HepG2 (cell line): ENCODE measurements around the gene FAM168A. TPM values are rescaled to one million over a fixed set of nuclear protein-coding genes. Genes with fewer than 3 reads are reported as not detected.

ENCODE experiments used
- ATF1 ChIP-seq: IDR thresholded peaks from 2 replicates; pipeline ENCODE4 v1.6.1; 2016; ENCODE audit warnings: mild to moderate bottlenecking, control low read depth
- CREM ChIP-seq, 2 experiments: sonication (generic) in 1 of 2; formaldehyde crosslinking in 1 of 2; IDR thresholded peaks; 2 replicates each; pipeline versions ENCODE4 v1.4.0 to v1.6.1; 2016 to 2020; ENCODE audit warnings: antibody characterized with exemption in 1 of 2, mild to moderate bottlenecking in 1 of 2, missing genetic modification reagents in 1 of 2
- HNRNPLL ChIP-seq: fragments of 200-400 bp; formaldehyde crosslinking; IDR thresholded peaks from 2 replicates; pipeline ENCODE4 v1.6.1; 2017; ENCODE audit warnings: mild to moderate bottlenecking, low read depth, low read length; ENCODE audit not compliant: poor library complexity, severe bottlenecking
- MIER2 ChIP-seq: IDR thresholded peaks from 2 replicates; pipeline ENCODE4 v1.6.1; 2016; ENCODE audit warnings: missing biosample characterization, missing genetic modification reagents
- NRL ChIP-seq: sonication (generic); formaldehyde crosslinking; IDR thresholded peaks from 2 replicates; pipeline ENCODE4 v1.5.0; 2020; ENCODE audit warnings: missing genetic modification reagents, mild to moderate bottlenecking, moderate library complexity, borderline replicate concordance
- PRDM10 ChIP-seq: sonication (generic); formaldehyde crosslinking; IDR thresholded peaks from 2 replicates; pipeline ENCODE4 v1.4.0; 2020; ENCODE audit warnings: low read depth, missing genetic modification reagents
- RAD21 ChIP-seq: fragments of 450-650 bp; formaldehyde crosslinking; IDR thresholded peaks from 2 replicates; pipeline ENCODE4 v1.5.0; 2020; ENCODE audit warnings: mild to moderate bottlenecking
- RBFOX2 ChIP-seq: fragments of 200-400 bp; formaldehyde crosslinking; IDR thresholded peaks from 2 replicates; pipeline ENCODE4 v1.6.1; 2017; ENCODE audit warnings: low read depth, mild to moderate bottlenecking, low read length
- ZMAT3 ChIP-seq: sonication (generic); formaldehyde crosslinking; conservative IDR thresholded peaks from 2 replicates; pipeline ENCODE4 v1.7.0; 2021; ENCODE audit warnings: missing genetic modification reagents
- ZNF260 ChIP-seq: sonication (generic); formaldehyde crosslinking; IDR thresholded peaks from 2 replicates; pipeline ENCODE4 v1.4.0; 2020; ENCODE audit warnings: missing genetic modification reagents, low read depth, mild to moderate bottlenecking, borderline replicate concordance
- ZNF33A ChIP-seq: sonication (generic); formaldehyde crosslinking; IDR thresholded peaks from 2 replicates; pipeline ENCODE4 v1.5.1; 2020; ENCODE audit warnings: missing genetic modification reagents, mild to moderate bottlenecking, moderate library complexity, borderline replicate concordance
- ZNF768 ChIP-seq: sonication (generic); formaldehyde crosslinking; IDR thresholded peaks from 2 replicates; pipeline ENCODE4 v1.4.0; 2020; ENCODE audit warnings: missing genetic modification reagents
- polyA plus RNA-seq, 8 experiments: library from polyadenylated mRNA; depleted of rRNA in 3 of 8; stranded (reverse) in 7 of 8; unstranded in 1 of 8; fragments of >200 nt; fragmentation: Illumina TruSeq in 4 of 8; extraction: Trizol in 4 of 8; gene quantifications; 2 replicates each; pipeline versions ENCODE4 v1.2.1 to v1.2.3, GENCODE V29; 2011 to 2016; ENCODE audit warnings: low read depth in 4 of 8, missing spikeins in 1 of 8, mixed read lengths in 1 of 8; ENCODE audit not compliant: insufficient read depth in 1 of 8
- total RNA-seq, 5 experiments: library from RNA; depleted of rRNA; stranded (reverse); fragments of >200 nt; fragmentation: Illumina TruSeq; extraction: Trizol; gene quantifications; 2 replicates each; pipeline ENCODE4 v1.2.3, GENCODE V29; 2016; ENCODE audit warnings: low read depth in 1 of 5
- TF ChIP-seq, protein P1 (sequence below): sonication (generic); formaldehyde crosslinking; IDR thresholded peaks from 2 replicates; pipeline ENCODE4 v1.9.0; 2021; ENCODE audit warnings: mild to moderate bottlenecking, missing genetic modification reagents
- TF ChIP-seq, protein P2 (sequence below): IDR thresholded peaks from 2 replicates; pipeline ENCODE4 v1.6.1; 2012; ENCODE audit warnings: inconsistent platforms
- TF ChIP-seq, protein P3 (sequence below): IDR thresholded peaks from 2 replicates; pipeline ENCODE4 v1.6.1; 2012; ENCODE audit warnings: low read depth, low read length, improper control_type of control experiment
- TF ChIP-seq, protein P4 (sequence below): sonication (generic); formaldehyde crosslinking; IDR thresholded peaks from 2 replicates; pipeline ENCODE4 v1.4.0; 2020; ENCODE audit warnings: missing genetic modification reagents

FAM168A gene
- total and polyA plus RNA-seq, 2 of the 13 experiments (the other 11 are each of a cell fraction or from before 2014, with no cell fraction given), result 13.9 to 15.8 TPM

DNA sequence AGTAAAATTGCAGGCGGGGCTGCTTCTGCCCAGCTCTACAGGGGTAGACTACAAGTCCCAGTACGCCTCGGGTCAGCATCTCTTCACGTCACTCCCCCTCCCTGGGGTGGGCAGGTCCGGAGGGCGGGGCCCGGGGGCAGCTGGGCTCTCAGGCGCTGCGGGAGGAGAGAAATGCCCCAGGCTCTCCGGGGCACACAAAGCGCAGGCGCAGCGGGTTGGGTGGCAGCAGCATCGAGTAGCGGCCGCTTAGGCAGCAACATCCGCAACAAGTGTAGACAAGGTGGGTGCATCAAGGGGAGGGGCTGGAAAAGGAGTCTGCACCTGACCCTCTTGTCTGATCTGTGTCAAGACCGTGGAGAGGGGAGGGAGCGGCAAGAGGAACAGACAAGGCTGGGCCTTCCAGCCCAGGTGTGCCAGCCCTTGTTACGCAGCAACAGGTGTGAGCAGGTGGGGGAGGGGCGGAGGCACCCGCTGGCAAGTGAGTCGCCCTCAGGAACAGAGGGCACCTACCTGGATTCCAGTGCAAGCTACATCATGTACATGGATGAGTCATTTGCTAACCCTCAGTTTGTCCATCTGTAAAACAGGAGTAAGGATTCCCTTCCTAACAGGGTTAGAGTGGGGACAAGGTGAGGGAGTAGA, 49.7 kb upstream of the FAM168A start (continued):
- peak; percentile 91 for TF ChIP-seq HNRNPLL
- no peak for TF ChIP-seq ZNF260 (CRISPR knock-in tag)
- TF ChIP-seq MIER2 (CRISPR knock-in tag), result no peak
- peak; percentile 89 for TF ChIP-seq CREM (IDR thresholded peaks at IDR 0.05)
- no peak for TF ChIP-seq CREM (CRISPR knock-in tag; IDR thresholded peaks at IDR 0.05)
- TF ChIP-seq RBFOX2, result peak; percentile 69; the same call in 1 of the 2 replicates
- peak; percentile 58; the same call in 1 of the 2 replicates for TF ChIP-seq NRL (CRISPR knock-in tag)
- TF ChIP-seq ZNF33A, result no peak
- TF ChIP-seq ATF1, result peak; percentile 88
- TF ChIP-seq, protein P1, sequence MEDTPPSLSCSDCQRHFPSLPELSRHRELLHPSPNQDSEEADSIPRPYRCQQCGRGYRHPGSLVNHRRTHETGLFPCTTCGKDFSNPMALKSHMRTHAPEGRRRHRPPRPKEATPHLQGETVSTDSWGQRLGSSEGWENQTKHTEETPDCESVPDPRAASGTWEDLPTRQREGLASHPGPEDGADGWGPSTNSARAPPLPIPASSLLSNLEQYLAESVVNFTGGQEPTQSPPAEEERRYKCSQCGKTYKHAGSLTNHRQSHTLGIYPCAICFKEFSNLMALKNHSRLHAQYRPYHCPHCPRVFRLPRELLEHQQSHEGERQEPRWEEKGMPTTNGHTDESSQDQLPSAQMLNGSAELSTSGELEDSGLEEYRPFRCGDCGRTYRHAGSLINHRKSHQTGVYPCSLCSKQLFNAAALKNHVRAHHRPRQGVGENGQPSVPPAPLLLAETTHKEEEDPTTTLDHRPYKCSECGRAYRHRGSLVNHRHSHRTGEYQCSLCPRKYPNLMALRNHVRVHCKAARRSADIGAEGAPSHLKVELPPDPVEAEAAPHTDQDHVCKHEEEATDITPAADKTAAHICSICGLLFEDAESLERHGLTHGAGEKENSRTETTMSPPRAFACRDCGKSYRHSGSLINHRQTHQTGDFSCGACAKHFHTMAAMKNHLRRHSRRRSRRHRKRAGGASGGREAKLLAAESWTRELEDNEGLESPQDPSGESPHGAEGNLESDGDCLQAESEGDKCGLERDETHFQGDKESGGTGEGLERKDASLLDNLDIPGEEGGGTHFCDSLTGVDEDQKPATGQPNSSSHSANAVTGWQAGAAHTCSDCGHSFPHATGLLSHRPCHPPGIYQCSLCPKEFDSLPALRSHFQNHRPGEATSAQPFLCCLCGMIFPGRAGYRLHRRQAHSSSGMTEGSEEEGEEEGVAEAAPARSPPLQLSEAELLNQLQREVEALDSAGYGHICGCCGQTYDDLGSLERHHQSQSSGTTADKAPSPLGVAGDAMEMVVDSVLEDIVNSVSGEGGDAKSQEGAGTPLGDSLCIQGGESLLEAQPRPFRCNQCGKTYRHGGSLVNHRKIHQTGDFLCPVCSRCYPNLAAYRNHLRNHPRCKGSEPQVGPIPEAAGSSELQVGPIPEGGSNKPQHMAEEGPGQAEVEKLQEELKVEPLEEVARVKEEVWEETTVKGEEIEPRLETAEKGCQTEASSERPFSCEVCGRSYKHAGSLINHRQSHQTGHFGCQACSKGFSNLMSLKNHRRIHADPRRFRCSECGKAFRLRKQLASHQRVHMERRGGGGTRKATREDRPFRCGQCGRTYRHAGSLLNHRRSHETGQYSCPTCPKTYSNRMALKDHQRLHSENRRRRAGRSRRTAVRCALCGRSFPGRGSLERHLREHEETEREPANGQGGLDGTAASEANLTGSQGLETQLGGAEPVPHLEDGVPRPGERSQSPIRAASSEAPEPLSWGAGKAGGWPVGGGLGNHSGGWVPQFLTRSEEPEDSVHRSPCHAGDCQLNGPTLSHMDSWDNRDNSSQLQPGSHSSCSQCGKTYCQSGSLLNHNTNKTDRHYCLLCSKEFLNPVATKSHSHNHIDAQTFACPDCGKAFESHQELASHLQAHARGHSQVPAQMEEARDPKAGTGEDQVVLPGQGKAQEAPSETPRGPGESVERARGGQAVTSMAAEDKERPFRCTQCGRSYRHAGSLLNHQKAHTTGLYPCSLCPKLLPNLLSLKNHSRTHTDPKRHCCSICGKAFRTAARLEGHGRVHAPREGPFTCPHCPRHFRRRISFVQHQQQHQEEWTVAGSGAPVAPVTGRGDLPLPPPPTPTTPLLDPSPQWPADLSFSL, result no peak
- TF ChIP-seq, protein P2, sequence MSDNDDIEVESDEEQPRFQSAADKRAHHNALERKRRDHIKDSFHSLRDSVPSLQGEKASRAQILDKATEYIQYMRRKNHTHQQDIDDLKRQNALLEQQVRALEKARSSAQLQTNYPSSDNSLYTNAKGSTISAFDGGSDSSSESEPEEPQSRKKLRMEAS, result peak; percentile 50; the same call in 1 of the 2 replicates
- peak; percentile 52; the same call in 1 of the 2 replicates for TF ChIP-seq PRDM10 (CRISPR knock-in tag)
- TF ChIP-seq, protein P3, sequence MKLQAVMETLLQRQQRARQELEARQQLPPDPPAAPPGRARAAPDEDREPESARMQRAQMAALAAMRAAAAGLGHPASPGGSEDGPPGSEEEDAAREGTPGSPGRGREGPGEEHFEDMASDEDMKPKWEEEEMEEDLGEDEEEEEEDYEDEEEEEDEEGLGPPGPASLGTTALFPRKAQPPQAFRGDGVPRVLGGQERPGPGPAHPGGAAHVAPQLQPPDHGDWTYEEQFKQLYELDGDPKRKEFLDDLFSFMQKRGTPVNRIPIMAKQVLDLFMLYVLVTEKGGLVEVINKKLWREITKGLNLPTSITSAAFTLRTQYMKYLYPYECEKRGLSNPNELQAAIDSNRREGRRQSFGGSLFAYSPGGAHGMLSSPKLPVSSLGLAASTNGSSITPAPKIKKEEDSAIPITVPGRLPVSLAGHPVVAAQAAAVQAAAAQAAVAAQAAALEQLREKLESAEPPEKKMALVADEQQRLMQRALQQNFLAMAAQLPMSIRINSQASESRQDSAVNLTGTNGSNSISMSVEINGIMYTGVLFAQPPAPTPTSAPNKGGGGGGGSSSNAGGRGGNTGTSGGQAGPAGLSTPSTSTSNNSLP, result no peak
- 0 out of 2 replicates have a peak, but pooled peaks have one; percentile 36 for TF ChIP-seq ZMAT3 (CRISPR knock-in tag)
- TF ChIP-seq, protein P4, sequence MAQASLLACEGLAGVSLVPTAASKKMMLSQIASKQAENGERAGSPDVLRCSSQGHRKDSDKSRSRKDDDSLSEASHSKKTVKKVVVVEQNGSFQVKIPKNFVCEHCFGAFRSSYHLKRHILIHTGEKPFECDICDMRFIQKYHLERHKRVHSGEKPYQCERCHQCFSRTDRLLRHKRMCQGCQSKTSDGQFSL (CRISPR knock-in tag), result no peak
- TF ChIP-seq ZNF768 (CRISPR knock-in tag), result peak; percentile 25; the same call in 1 of the 2 replicates
- peak; percentile 16; the same call in 1 of the 2 replicates for TF ChIP-seq RAD21 (CRISPR knock-in tag)
